GM12873 (cell line): ENCODE measurements around the gene PIP5K1A.

Source experiments
- TF ChIP-seq, protein P1 (sequence below): IDR thresholded peaks from 2 replicates; pipeline ENCODE4 v1.5.1; 2012; ENCODE audit warnings: low read depth, mild to moderate bottlenecking, moderate library complexity, low read length, control low read depth; ENCODE audit not compliant: insufficient read depth; ENCODE audit errors: missing control alignments

PIP5K1A gene

GRCh38 chr1:151266821-151267220, 68.5 kb downstream of the PIP5K1A start:
- TF ChIP-seq, protein P1, sequence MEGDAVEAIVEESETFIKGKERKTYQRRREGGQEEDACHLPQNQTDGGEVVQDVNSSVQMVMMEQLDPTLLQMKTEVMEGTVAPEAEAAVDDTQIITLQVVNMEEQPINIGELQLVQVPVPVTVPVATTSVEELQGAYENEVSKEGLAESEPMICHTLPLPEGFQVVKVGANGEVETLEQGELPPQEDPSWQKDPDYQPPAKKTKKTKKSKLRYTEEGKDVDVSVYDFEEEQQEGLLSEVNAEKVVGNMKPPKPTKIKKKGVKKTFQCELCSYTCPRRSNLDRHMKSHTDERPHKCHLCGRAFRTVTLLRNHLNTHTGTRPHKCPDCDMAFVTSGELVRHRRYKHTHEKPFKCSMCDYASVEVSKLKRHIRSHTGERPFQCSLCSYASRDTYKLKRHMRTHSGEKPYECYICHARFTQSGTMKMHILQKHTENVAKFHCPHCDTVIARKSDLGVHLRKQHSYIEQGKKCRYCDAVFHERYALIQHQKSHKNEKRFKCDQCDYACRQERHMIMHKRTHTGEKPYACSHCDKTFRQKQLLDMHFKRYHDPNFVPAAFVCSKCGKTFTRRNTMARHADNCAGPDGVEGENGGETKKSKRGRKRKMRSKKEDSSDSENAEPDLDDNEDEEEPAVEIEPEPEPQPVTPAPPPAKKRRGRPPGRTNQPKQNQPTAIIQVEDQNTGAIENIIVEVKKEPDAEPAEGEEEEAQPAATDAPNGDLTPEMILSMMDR = no peak

DNA sequence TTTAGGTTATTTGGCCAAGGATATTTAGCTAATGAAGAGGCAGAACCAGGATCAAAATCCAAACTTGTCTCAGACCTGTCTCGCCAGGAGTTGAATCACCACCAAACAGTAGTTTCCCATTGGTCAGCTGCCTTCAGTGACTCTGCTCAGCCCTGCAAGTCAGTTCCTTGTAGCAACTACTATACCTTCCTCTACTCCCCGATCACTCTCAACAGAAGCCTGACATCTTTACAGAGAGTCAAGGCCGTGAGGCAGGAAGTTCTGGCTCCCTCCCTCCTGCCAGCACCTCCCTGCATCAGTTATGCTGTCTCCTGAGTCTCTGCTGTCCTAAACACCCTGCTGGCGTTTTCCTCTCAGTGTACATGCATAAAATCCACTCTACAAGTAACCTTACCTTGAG, 69.4 kb downstream of the PIP5K1A start:
- TF ChIP-seq, protein P1 = no peak

- TF ChIP-seq, protein P1 = no peak
These were observed 75.6 kb downstream of the PIP5K1A start for GRCh38 chr1:151273924-151274466.

DNA sequence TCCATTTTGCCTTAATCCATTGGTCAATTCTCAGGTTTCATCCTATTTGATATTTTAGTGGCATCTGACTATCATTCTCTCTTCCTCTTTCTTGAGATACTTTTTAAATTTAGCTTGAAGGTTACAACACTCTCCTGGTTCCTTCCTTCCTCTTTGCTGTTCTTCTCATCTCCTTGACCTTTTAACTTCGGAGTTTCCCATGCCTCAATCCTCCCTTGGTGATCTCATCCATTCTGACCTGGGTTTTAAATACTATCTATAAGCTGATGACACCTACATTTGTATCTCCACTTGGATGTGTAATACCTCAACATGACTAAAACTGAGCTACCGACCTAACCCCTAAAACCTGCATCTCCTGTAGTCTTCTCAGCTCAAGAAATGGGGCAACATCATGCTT, 78.9 kb downstream of the PIP5K1A start:
- TF ChIP-seq, protein P1 = no peak

DNA sequence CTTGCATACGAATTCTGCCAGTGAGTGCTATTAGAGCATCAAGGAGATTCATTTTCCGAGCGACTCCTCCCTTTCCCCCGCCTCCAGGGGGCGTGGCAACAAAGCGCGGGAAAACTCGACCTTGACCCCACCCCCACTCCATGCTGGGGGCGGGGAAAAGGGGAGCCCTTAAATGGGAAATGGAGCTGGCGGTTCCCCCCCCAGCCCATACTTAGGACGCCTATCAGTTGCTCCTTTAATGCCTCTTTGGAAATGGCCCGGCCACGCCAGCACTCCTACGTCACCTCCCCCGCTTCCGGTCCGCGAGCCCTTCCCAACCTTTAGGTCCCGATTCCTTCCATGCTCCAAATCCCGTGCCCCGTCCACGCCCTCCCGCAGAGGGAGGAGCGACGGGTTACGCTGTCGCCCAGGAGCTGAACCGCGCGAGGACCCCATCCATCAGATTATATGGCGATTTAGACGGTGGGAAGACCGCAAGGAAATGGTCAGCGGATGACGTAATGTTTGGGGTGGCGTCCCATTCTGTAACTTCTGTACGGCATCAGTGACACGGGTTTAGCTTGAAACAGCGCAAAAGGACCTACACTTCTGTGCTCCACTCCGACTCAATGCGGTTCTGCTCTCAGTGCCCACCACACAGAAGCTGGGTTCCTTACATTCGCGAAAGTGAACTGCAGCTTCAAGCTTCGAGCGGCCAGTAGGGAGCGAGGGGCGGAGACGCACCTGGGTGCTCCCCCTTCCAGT, 83.0 kb downstream of the PIP5K1A start:
- TF ChIP-seq, protein P1 = peak; percentile 6

- TF ChIP-seq, protein P1 = no peak
These were observed 83.9 kb downstream of the PIP5K1A start, which contains the start of gene ZNF687 for GRCh38 chr1:151281969-151282882. Gene ZNF687 (plus strand): TSS chr1:151282299. CDS start chr1:151286292, 3,993 bp downstream.
